BE2C (cell line): ENCODE measurements around the gene RPN1.
"Not testable (repeated sequence)": the region's sequence is repeated elsewhere in the genome, so short reads cannot be mapped to it uniquely, and the experiment has no call there.

ENCODE experiments used
- DNase-seq: peaks from one replicate; pipeline ENCODE4 v3.0.0-alpha.2; 2020
- H3K27me3 ChIP-seq: fragments of 250-450 bp; sonication (Bioruptor Pico); 2 replicates; pipeline ENCODE4 v1.5.1; 2020; ENCODE audit warnings: mild to moderate bottlenecking
- H3K36me3 ChIP-seq: fragments of 250-450 bp; sonication (Bioruptor Pico); 2 replicates; pipeline ENCODE4 v1.5.1; 2020; ENCODE audit warnings: mild to moderate bottlenecking
- H3K4me1 ChIP-seq: fragments of 250-450 bp; sonication (Bioruptor Pico); 2 replicates; pipeline ENCODE4 v1.5.1; 2020
- H3K4me3 ChIP-seq: 2 replicates; pipeline ENCODE4 v1.5.1; 2011; ENCODE audit warnings: low read depth, low read length
- H3K9me3 ChIP-seq: fragments of 250-450 bp; sonication (Bioruptor Pico); 2 replicates; pipeline ENCODE4 v1.5.1; 2020
- CTCF ChIP-seq: IDR thresholded peaks from 2 replicates; pipeline ENCODE4 v1.5.1; 2012; ENCODE audit warnings: mild to moderate bottlenecking, low read depth, low read length

Gene RPN1

DNA sequence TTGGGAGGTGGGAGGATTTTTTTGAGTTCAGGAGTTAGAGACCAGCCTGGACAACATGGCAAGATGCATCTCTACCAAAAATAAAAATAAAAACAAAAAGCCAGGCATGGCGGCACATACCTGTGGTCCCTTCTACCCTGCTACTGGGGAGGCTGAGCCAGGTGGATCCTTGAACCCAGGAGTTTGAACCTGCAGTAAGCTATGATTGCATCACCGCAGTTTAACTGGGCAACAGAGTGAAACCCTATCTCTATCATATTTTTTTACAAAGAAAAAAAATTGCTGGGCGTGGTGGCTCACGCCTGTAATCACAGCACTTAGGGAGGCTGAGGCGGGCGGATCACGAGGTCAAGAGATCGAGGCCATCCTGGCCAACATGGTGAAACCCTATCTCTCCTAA, 35.8 kb upstream of the RPN1 start:
- H3K27me3 ChIP-seq, result no peaks in the 10 kb centered on the region
- TF ChIP-seq CTCF, result no peak
- H3K4me1 ChIP-seq, result peaks cover 4% of the 10 kb centered on the region
- no peak for DNase-seq
- H3K4me3 ChIP-seq, result no peak overlapping the region
- H3K9me3 ChIP-seq, result no peaks in the 10 kb centered on the region
- no peaks in the 10 kb centered on the region for H3K36me3 ChIP-seq

- Histone ChIP-seq H3K36me3 (no peaks in the 10 kb centered on the region), H3K4me3 (no peak overlapping the region), H3K4me1 (peaks cover 5% of the 10 kb centered on the region), H3K27me3 (no peaks in the 10 kb centered on the region), H3K9me3 (no peaks in the 10 kb centered on the region)
- no peak for DNase-seq
- no peak for TF ChIP-seq CTCF
Observed at GRCh38 chr3:128684986-128685726, 34.5 kb upstream of the RPN1 start.

- Histone ChIP-seq H3K27me3 (no peaks in the 10 kb centered on the region), H3K4me3 (no peak overlapping the region), H3K36me3 (no peaks in the 10 kb centered on the region), H3K4me1 (peaks cover 5% of the 10 kb centered on the region), H3K9me3 (no peaks in the 10 kb centered on the region)
- DNase-seq, result no peak
- TF ChIP-seq CTCF, result no peak
Observed at GRCh38 chr3:128683957-128684356, 33.3 kb upstream of the RPN1 start.

- no peak for DNase-seq
- no peak for TF ChIP-seq CTCF
- Histone ChIP-seq H3K9me3 (no peaks in the 10 kb centered on the region), H3K4me3 (peak overlapping the region; percentile 73), H3K36me3 (no peaks in the 10 kb centered on the region), H3K4me1 (peaks cover 5% of the 10 kb centered on the region), H3K27me3 (no peaks in the 10 kb centered on the region)
Observed at GRCh38 chr3:128681369-128681829, 30.8 kb upstream of the RPN1 start.

- DNase-seq, result peak; percentile 99
- Histone ChIP-seq H3K27me3 (no peaks in the 10 kb centered on the region), H3K36me3 (no peaks in the 10 kb centered on the region), H3K9me3 (no peaks in the 10 kb centered on the region), H3K4me3 (peak overlapping the region; percentile 73), H3K4me1 (peaks cover 5% of the 10 kb centered on the region)
- peak; percentile 93 for TF ChIP-seq CTCF
Observed at GRCh38 chr3:128680603-128681368, 30.2 kb upstream of the RPN1 start.

GRCh38 chr3:128679338-128679737, 28.7 kb upstream of the RPN1 start:
- Histone ChIP-seq H3K4me1 (peaks cover 5% of the 10 kb centered on the region), H3K27me3 (no peaks in the 10 kb centered on the region), H3K9me3 (no peaks in the 10 kb centered on the region), H3K36me3 (no peaks in the 10 kb centered on the region), H3K4me3 (no peak overlapping the region)
- TF ChIP-seq CTCF, result no peak
- DNase-seq, result no peak

GRCh38 chr3:128675802-128676201, 25.2 kb upstream of the RPN1 start:
- H3K4me1 ChIP-seq, H3K9me3 ChIP-seq, H3K36me3 ChIP-seq, H3K4me3 ChIP-seq, H3K27me3 ChIP-seq, DNase-seq: not testable (repeated sequence)
